WERI-Rb-1 (cell line): Measurements from ENCODE around the gene PSMB4.

Source experiments
- DNase-seq: peaks from one replicate; pipeline ENCODE4 v3.0.0-alpha.2; 2020
- H3K27ac ChIP-seq: fragments of 250-450 bp; sonication (Bioruptor Pico); 2 replicates; pipeline ENCODE4 v1.5.1; 2020; ENCODE audit warnings: mild to moderate bottlenecking, moderate library complexity
- H3K27me3 ChIP-seq: fragments of 250-450 bp; sonication (Bioruptor Pico); 2 replicates; pipeline ENCODE4 v1.5.1; 2021; ENCODE audit warnings: mild to moderate bottlenecking, low read depth, moderate library complexity; ENCODE audit not compliant: insufficient read depth, severe bottlenecking
- H3K36me3 ChIP-seq: fragments of 250-450 bp; sonication (Bioruptor Pico); 2 replicates; pipeline ENCODE4 v1.5.1; 2020; ENCODE audit warnings: mild to moderate bottlenecking, moderate library complexity
- H3K4me3 ChIP-seq: 2 replicates; pipeline ENCODE4 v1.5.1; 2011; ENCODE audit warnings: low read depth, mild to moderate bottlenecking, control low read depth, low read length
- H3K9me3 ChIP-seq: fragments of 250-450 bp; sonication (Bioruptor Pico); 2 replicates; pipeline ENCODE4 v1.5.1; 2021; ENCODE audit warnings: mild to moderate bottlenecking, moderate library complexity; ENCODE audit not compliant: severe bottlenecking
- TF ChIP-seq, protein P1 (sequence below): IDR thresholded peaks from 2 replicates; pipeline ENCODE4 v1.5.1; 2011; ENCODE audit warnings: low read depth, mild to moderate bottlenecking, control low read depth, inconsistent platforms, low read length

Gene PSMB4

DNA sequence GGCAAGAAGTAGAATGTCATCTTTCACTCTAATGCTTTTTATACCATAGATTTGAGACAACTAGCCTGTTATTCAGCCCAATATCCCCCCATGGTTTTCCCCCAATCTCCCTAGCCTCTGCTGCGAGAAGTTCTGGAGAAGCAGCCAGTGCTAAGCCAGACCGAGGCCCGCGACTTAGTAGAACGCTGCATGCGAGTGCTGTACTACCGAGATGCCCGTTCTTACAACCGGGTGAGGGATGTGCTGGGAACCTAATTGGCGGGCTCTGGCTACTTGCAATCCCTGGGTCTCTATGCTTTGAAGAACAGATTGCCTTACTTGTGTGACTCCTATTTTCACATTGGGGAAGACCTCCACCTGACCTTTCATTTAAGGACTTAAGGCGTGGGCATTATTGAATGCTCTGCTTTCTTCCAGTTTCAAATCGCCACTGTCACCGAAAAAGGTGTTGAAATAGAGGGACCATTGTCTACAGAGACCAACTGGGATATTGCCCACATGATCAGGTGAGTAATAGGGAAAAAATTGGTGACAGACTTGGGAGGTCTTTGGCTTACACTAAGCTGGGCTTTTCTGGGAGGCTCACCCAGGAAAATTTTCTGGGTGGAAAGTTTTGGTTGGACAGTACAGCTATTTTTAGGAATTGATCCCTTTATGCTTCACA lies 1.9 kb downstream of the PSMB4 start:
- H3K9me3 ChIP-seq, result no peaks in the 10 kb centered on the region
- H3K36me3 ChIP-seq, result peaks cover 68% of the 10 kb centered on the region
- no peaks in the 10 kb centered on the region for H3K27me3 ChIP-seq
- no peak for DNase-seq
- no peak overlapping the region for H3K4me3 ChIP-seq
- TF ChIP-seq, protein P1, sequence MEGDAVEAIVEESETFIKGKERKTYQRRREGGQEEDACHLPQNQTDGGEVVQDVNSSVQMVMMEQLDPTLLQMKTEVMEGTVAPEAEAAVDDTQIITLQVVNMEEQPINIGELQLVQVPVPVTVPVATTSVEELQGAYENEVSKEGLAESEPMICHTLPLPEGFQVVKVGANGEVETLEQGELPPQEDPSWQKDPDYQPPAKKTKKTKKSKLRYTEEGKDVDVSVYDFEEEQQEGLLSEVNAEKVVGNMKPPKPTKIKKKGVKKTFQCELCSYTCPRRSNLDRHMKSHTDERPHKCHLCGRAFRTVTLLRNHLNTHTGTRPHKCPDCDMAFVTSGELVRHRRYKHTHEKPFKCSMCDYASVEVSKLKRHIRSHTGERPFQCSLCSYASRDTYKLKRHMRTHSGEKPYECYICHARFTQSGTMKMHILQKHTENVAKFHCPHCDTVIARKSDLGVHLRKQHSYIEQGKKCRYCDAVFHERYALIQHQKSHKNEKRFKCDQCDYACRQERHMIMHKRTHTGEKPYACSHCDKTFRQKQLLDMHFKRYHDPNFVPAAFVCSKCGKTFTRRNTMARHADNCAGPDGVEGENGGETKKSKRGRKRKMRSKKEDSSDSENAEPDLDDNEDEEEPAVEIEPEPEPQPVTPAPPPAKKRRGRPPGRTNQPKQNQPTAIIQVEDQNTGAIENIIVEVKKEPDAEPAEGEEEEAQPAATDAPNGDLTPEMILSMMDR, result no peak
- no peak overlapping the region for H3K27ac ChIP-seq

DNA sequence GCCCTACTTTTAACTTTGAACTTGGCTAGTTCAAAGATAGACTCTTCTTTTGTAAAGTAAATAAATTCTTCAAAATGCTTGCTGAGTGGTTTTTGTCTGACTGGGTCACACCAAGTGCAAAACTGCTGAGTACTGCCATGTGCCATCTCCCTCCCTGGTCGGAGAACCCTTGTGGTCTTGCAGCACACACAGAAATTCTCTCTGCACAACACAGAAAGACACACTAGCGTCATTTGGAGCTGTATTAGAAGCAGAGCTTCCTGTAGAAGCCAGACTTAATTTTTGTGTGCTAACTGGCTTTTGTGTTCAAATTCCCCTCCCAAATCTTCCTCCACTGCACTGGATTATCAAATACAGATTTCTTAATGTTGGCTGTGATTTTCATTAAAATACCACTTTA lies 2.5 kb downstream of the PSMB4 start:
- H3K4me3 ChIP-seq, result no peak overlapping the region
- no peak overlapping the region for H3K27ac ChIP-seq
- H3K27me3 ChIP-seq, result no peaks in the 10 kb centered on the region
- DNase-seq, result no peak
- H3K36me3 ChIP-seq, result peaks cover 75% of the 10 kb centered on the region
- H3K9me3 ChIP-seq, result no peaks in the 10 kb centered on the region
- TF ChIP-seq, protein P1, result no peak

DNA sequence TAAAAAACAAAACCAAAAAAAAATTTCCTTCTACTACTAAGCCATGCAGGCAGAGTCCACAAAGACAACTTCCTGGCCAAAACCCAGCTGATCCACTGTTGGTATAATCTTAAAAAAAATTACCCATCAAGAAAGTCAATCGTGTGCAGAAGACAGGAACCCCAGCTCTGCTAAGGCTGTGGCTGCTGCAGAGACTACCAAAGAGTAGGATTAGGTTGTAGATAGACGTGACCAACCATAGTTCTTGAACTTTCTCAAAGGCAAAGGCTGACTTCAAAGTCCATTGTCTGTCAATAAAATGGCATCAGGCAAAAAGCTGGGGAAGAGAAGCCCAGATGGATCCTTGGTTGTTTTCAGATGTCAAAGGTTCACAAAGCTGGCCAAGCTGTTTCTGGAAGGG lies 3.4 kb downstream of the PSMB4 start:
- Histone ChIP-seq H3K27ac (no peak overlapping the region), H3K4me3 (no peak overlapping the region), H3K9me3 (no peaks in the 10 kb centered on the region), H3K27me3 (no peaks in the 10 kb centered on the region), H3K36me3 (peaks cover 84% of the 10 kb centered on the region)
- DNase-seq, result no peak
- TF ChIP-seq, protein P1, result no peak

DNA sequence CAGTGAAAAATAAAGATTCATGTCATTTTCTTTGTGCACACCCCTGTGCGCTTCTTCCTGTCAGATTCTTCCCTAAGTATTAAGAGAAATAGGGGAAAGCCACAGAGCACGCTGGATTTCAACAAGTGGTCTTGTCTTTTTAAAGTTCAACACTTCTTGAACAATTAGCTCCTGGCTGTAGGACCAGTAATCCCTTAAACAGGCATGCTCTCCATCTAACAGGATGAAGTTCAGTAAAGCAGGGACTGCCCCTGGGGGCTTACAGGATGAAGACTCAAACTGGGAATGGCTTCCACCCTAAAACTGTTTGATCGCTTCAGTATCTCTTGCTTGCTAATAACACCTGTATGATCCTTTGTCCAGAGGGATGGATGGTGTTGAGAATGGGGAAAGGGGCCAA lies 4.2 kb downstream of the PSMB4 start:
- H3K27ac ChIP-seq, result no peak overlapping the region
- DNase-seq, result no peak
- H3K9me3 ChIP-seq, result no peaks in the 10 kb centered on the region
- TF ChIP-seq, protein P1, result no peak
- H3K36me3 ChIP-seq, result peaks cover 91% of the 10 kb centered on the region
- no peaks in the 10 kb centered on the region for H3K27me3 ChIP-seq
- no peak overlapping the region for H3K4me3 ChIP-seq

DNA sequence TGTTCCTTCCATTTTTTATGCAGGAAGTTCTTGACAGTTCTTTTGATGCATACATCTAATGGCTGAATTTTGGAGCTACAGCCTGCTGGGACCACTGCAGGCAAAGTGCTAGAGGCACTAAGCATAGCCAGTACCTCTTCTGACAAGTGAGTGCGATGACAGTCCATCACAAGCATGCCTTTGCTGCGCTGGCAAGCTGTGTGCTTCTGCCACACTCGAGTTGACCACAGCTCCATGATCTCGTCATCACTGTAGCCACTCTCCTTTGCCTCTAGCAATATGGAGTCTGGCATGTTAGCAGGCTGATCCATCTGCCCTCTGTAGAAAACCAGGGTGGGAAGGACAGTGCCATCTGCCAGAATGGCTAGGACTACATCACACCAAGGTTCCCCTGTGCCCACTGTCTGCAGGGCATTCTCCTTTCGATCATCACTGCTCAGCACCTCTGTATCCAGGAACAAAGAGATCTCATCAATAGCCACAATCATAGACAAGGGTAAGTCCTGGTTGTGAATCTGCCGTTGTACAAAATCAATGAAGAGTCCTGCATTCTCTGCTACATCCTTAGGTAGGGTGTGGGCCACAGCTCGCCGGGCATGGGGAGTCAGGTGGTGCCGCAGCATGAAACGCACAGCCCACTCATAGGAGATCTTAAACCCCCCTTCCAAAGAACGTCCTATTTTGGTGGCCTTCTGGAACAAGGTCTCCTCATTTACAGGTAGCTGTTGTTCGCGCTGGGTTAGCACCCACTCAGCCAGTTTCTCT lies 6.0 kb downstream of the PSMB4 start:
- TF ChIP-seq, protein P1, result no peak
- Histone ChIP-seq H3K9me3 (no peaks in the 10 kb centered on the region), H3K27ac (0 out of 2 replicates have a peak overlapping the region, but pooled peaks have one; percentile 1), H3K36me3 (peaks cover 99% of the 10 kb centered on the region), H3K27me3 (no peaks in the 10 kb centered on the region), H3K4me3 (no peak overlapping the region)
- DNase-seq, result no peak
